AG04449 (cell line): ENCODE results near the gene KLHDC9.
A peak's percentile ranks its signal among the peaks of the same experiment; 100 is the strongest.

Experiments
- CTCF ChIA-PET: fragments of 350-600 bp; formaldehyde crosslinking; extraction: SDS; loops from one replicate; lab custom pipeline; 2021; ENCODE audit warnings: antibody characterized with exemption; lab: Yijun Ruan, JAX
- POLR2A ChIA-PET: fragments of 400-600, 350-600 bp; formaldehyde crosslinking; extraction: SDS; loops from one replicate; lab custom pipeline; 2020; ENCODE audit warnings: antibody characterized with exemption, inconsistent platforms; lab: Yijun Ruan, JAX
- DNase-seq: peaks from one replicate; pipeline ENCODE4 v3.0.0-alpha.2; 2010; ENCODE audit warnings: low read depth, low spot score
- H3K4me3 ChIP-seq: 2 replicates; pipeline ENCODE4 v1.5.1; 2011; ENCODE audit warnings: low read depth, mild to moderate bottlenecking, control low read depth, low read length
- CTCF ChIP-seq: IDR thresholded peaks from one replicate; pipeline ENCODE4 v1.5.1; 2011; ENCODE audit warnings: mild to moderate bottlenecking, moderate library complexity, low read length, control low read depth, inconsistent platforms; ENCODE audit not compliant: insufficient read depth; ENCODE audit errors: missing control alignments

Gene KLHDC9

GRCh38 chr1:161132410-161133219 is 34.5 kb downstream of the KLHDC9 start, which contains the start of gene DEDD:
Gene DEDD, minus strand, starts transcription at chr1:161132667. Its CDS starts 8,205 bp downstream, at chr1:161124462.
- CTCF ChIA-PET: interaction anchor here (0.8 to 12.2 kb wide), 9 partner anchors 8 to 145 kb away, joined by 3 to 147 read pairs (median 3); partner anchors contain the start of genes USF1 and USP21
- H3K4me3 ChIP-seq: peak within 1 kb of the TSS; percentile 95
- DNase-seq: peak; percentile 82
- TF ChIP-seq CTCF: no peak
- POLR2A ChIA-PET: interaction anchor here (0.7 to 1.6 kb wide), 10 partner anchors 9 to 87 kb away, joined by 3 to 10 read pairs (median 4); partner anchors contain the start of genes NDUFS2, NIT1, PFDN2 and PPOX

GRCh38 chr1:161133220-161133740 is 35.1 kb downstream of the KLHDC9 start:
- TF ChIP-seq CTCF: no peak
- no peak for DNase-seq
- H3K4me3 ChIP-seq: peak overlapping the region; percentile 95
- ChIA-PET POLR2A (interaction anchor here (0.9 to 1.6 kb wide), 8 partner anchors 8 to 88 kb away, joined by 3 to 10 read pairs (median 4); partner anchors contain the start of genes NIT1, PFDN2, PPOX and UFC1), CTCF (interaction anchor here (0.8 to 12.2 kb wide), 11 partner anchors 8 to 406 kb away, joined by 3 to 147 read pairs (median 3); partner anchors contain the start of genes USF1 and USP21)

GRCh38 chr1:161137881-161138280 is 39.7 kb downstream of the KLHDC9 start:
- no peak for TF ChIP-seq CTCF
- ChIA-PET CTCF (interaction anchor here (0.6 to 12.2 kb wide), 13 partner anchors 10 to 304 kb away, joined by 3 to 147 read pairs (median 6); partner anchors contain the start of genes KLHDC9, UFC1 and USF1), POLR2A (interaction anchor here (1.0 to 1.2 kb wide), 2 partner anchors 15 to 93 kb away, joined by 3 read pairs; partner anchors contain the start of gene UFC1)
- DNase-seq: no peak
- no peak overlapping the region for H3K4me3 ChIP-seq

GRCh38 chr1:161138431-161138830 is 40.3 kb downstream of the KLHDC9 start:
- H3K4me3 ChIP-seq: no peak overlapping the region
- ChIA-PET CTCF (interaction anchor here (0.6 to 12.2 kb wide), 12 partner anchors 10 to 303 kb away, joined by 3 to 147 read pairs (median 6); partner anchors contain the start of genes KLHDC9, UFC1 and USF1), POLR2A (interaction anchor here (1.0 to 1.2 kb wide), 2 partner anchors 15 to 94 kb away, joined by 3 read pairs; partner anchors contain the start of gene UFC1)
- DNase-seq: no peak
- no peak for TF ChIP-seq CTCF

GRCh38 chr1:161139766-161140165 is 41.6 kb downstream of the KLHDC9 start:
- no peak for DNase-seq
- no peak overlapping the region for H3K4me3 ChIP-seq
- peak; percentile 34 for TF ChIP-seq CTCF
- ChIA-PET CTCF (interaction anchor here (0.6 to 12.2 kb wide), 12 partner anchors 9 to 303 kb away, joined by 3 to 147 read pairs (median 6); partner anchors contain the start of genes KLHDC9, UFC1 and USF1), POLR2A (no interaction called here)
